RWPE1 (cell line): Measurements from ENCODE around the gene LAMA5.
A peak's percentile ranks its signal among the peaks of the same experiment; 100 is the strongest.

Experiments
- CTCF ChIA-PET: fragments of 350-600 bp; sonication (Branson Sonifier 250); formaldehyde crosslinking; extraction: SDS; loops from one replicate; lab custom pipeline; 2021; lab: Yijun Ruan, JAX
- POLR2A ChIA-PET: fragments of 400-600 bp; formaldehyde crosslinking; extraction: SDS; loops from one replicate; lab custom pipeline; 2020; ENCODE audit warnings: antibody characterized with exemption; ENCODE audit not compliant: low non-redundant PET; lab: Yijun Ruan, JAX
- DNase-seq: peaks from one replicate; pipeline ENCODE4 v3.0.0; 2012; ENCODE audit warnings: low spot score
- H3K27ac ChIP-seq: fragments of 450-650 bp; 2 replicates; pipeline ENCODE4 v1.5.1; 2017
- TF ChIP-seq, protein P1 (sequence below): fragments of 450-650 bp; conservative IDR thresholded peaks from 2 replicates; pipeline ENCODE4 v1.5.1; 2017; ENCODE audit warnings: low read depth, mild to moderate bottlenecking

LAMA5 gene

DNA sequence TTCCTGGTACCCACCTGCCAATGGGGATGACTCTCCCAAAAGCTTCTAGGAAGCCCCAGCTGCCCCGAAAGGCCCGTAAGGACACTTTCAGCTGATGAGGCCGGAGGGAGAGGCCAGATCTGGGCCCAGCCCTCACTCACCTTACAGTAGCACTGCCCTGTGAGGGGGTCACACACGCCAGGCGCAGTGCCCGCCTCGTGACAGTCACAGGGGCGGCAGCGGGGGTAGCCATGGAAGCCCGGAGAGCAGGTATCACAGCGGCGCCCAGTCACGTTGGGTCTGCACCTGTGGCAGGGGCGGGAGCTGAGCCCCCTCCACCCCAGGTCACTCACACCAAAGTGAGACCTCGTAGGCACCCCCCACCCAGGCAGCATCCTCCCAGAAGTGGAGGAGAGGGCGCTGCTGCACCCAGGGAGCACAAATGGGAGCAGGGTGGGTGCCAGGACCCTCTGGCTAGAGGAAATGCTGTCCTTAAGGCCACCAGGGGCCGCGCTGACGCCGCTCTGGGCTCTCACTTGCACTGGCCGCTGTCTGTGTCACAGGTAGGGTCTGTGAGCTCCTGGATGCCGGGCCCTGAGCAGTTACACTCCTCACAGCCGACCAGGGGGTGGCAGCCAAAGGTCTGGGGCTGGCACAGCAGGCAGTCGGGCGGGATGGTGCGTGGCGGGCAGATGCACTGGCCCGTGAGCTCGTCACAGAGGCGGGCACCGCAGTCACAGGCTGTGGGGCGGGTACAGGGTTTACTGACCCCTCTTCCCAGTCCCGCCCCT, 39.2 kb downstream of the LAMA5 start:
- POLR2A ChIA-PET: interaction anchor here (0.5 kb wide), 1 partner anchor 11 kb away, joined by 7 read pairs; no protein-coding TSS in a partner anchor
- CTCF ChIA-PET: interaction anchor here (1.1 kb wide), 2 partner anchors 37 to 55 kb away, joined by 3 to 4 read pairs; no protein-coding TSS in a partner anchor
- no peak for DNase-seq
- H3K27ac ChIP-seq: peak overlapping the region; percentile 80
- TF ChIP-seq, protein P1, sequence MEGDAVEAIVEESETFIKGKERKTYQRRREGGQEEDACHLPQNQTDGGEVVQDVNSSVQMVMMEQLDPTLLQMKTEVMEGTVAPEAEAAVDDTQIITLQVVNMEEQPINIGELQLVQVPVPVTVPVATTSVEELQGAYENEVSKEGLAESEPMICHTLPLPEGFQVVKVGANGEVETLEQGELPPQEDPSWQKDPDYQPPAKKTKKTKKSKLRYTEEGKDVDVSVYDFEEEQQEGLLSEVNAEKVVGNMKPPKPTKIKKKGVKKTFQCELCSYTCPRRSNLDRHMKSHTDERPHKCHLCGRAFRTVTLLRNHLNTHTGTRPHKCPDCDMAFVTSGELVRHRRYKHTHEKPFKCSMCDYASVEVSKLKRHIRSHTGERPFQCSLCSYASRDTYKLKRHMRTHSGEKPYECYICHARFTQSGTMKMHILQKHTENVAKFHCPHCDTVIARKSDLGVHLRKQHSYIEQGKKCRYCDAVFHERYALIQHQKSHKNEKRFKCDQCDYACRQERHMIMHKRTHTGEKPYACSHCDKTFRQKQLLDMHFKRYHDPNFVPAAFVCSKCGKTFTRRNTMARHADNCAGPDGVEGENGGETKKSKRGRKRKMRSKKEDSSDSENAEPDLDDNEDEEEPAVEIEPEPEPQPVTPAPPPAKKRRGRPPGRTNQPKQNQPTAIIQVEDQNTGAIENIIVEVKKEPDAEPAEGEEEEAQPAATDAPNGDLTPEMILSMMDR: no peak

DNA sequence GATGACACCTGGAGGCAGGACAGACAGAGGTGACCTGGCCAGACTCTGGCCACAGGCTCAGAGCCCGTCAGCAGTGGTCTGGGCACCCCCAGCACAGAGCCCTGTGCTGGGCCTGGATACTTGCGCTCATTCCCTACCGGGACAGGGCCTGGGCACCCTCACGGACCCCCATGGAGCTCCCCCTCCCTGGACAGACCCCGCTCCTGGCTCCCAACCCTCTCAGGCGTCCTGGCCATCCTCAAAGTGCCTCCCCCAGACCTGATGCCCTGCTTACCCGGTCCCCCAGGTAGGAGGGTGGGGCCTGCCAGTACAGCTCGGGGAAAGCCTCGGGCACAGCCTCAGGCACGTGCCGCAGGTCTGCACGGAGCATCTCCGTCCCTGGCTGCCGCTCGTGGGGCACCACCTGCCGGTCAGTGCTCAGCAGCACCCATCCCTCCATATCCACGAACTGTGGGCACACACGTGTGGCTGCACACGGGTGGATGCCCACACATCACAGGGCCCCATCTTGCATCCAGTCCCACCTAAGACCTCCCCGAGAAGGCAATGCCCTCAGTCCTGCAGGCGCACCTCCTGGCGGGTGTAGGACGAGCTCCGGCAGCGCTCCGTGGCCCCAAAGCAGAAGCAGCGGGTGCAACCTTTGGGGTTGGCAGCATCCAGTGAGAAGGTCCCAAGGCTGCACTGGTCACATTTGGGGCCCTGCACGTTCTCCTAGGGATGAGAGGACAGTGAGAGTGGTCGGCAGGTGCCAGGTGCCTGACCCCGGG, 40.0 kb downstream of the LAMA5 start:
- POLR2A ChIA-PET: no interaction called here
- CTCF ChIA-PET: interaction anchor here (0.6 kb wide), 1 partner anchor 64 kb away, joined by 5 read pairs; no protein-coding TSS in a partner anchor
- TF ChIP-seq, protein P1: no peak

DNA sequence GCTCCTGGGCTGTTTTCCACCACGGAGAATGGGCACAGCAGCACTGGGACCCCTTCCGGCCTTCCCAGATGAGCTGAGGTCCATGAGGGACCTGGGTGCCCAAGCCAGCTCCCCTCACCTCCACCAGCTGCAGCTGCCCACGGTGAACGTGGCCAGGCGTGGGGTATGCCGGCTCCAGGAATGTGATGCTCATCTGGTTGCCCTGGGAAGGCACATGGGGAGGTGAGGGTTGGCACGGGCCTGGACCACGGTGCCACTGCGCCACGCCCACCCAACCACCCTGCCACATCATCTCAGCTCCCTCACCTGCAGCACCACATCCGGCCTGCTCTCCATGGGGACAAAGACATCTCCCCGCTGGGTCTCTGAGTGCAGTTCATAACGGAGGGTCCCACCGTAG, 40.6 kb downstream of the LAMA5 start:
- peak overlapping the region; percentile 80 for H3K27ac ChIP-seq
- TF ChIP-seq, protein P1: no peak
- ChIA-PET POLR2A (no interaction called here), CTCF (interaction anchor here (0.6 kb wide), 1 partner anchor 65 kb away, joined by 5 read pairs; no protein-coding TSS in a partner anchor)
- DNase-seq: no peak

More for the DNA sequence above, 40.0 kb downstream of the LAMA5 start:
- H3K27ac ChIP-seq: peak overlapping the region; percentile 80
- DNase-seq: no peak

DNA sequence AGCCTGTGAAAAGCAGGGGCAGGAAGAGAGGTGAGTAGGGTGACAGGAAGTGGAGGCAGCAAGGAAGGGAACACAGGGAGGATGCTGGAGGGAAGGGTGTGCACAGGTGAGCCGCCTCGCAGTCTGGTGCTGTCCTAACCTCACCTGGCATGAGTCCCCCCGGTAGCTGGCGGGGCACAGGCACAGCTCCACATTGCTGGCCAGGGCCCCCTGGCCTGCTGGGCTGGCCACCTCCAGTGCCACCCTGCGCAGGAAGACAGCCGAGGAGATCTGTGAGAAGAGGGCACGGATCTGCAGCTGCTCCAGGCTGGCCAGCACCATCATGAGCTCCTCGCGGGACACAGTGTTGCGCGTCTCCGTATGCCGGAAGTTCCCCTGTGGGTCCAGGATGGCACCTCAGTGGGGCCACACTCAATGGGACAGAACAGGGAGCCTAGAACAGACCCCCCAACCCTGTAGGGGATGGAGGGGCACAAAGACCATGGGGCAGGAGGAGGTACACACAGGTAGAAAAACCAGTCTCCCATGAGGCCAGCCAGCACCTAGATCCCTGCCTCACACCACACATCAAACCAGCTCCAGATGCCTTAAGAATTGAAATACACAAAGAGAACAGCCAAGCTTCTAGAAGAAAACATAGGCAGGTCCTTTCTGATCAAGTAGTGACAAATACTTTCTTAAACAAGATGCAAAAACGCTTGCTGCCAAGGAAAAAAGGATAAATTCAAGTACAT, 41.8 kb downstream of the LAMA5 start:
- POLR2A ChIA-PET: no interaction called here
- DNase-seq: no peak
- H3K27ac ChIP-seq: peak overlapping the region; percentile 80
- TF ChIP-seq, protein P1: no peak
- CTCF ChIA-PET: no interaction called here

DNA sequence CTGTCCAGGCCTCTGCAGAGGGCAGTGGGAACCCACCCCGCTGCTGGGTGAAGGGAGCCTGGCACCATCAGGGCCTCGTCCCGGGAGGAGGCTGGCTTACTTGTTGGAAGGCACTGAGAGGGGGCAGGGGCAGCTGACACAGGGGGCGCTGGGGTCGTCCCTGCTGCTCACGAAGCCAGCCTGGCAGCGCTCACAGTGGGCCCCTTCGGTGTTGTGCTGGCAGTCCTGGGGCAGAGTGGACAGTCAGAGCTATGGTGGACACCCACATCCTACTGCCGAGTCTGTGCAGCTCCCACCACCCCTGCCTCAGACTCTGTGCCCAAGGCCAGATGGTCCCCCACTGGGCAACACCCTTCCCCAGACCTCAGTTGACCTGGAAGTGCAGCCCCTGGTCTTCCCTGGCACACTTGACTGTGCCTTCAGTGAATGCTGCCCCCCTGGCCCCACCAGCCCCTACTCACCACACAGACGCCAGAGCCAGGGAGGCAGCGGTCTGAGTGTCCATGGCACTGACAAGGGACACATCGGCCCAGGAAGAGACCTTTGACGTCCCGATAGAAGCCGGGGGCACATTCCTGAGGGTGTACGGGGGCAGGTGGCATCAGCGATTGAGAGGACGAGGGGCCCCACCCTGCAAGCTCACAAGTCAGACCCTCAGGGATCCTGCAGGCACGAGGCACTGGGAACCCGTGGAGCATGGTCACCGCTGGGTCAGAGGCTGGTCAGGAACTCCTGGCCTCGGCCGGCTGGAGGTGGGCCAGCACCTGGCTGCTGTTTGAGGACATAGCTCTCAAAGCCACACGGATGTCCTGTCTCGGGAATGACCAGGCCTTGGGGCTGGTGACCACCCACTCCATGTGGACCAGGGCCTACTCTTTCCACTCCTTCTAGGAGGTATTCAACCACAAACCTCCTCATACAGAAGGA, 42.9 kb downstream of the LAMA5 start:
- TF ChIP-seq, protein P1: no peak
- DNase-seq: no peak
- ChIA-PET CTCF (interaction anchor here (0.6 kb wide), 2 partner anchors 37 to 348 kb away, joined by 4 read pairs; no protein-coding TSS in a partner anchor), POLR2A (no interaction called here)
- H3K27ac ChIP-seq: peak overlapping the region; percentile 80
